Erythroblast (primary cell): ENCODE measurements around the gene EVI5.

Source experiments
- GATA1 ChIP-seq: IDR thresholded peaks from 2 replicates; pipeline ENCODE4 v1.6.1; 2011; ENCODE audit warnings: low read depth, mild to moderate bottlenecking, control low read depth, low read length, moderate library complexity
- POLR2A ChIP-seq: IDR thresholded peaks from 2 replicates; pipeline ENCODE4 v1.6.1; 2011; ENCODE audit warnings: mild to moderate bottlenecking, low read length

- TF ChIP-seq POLR2A: no peak
- TF ChIP-seq GATA1: no peak
Observed at GRCh38 chr1:92488416-92488815, 296.5 kb downstream of the EVI5 start.
